Measurements from ENCODE around the gene GPSM1.

The GPSM1 gene

DNA sequence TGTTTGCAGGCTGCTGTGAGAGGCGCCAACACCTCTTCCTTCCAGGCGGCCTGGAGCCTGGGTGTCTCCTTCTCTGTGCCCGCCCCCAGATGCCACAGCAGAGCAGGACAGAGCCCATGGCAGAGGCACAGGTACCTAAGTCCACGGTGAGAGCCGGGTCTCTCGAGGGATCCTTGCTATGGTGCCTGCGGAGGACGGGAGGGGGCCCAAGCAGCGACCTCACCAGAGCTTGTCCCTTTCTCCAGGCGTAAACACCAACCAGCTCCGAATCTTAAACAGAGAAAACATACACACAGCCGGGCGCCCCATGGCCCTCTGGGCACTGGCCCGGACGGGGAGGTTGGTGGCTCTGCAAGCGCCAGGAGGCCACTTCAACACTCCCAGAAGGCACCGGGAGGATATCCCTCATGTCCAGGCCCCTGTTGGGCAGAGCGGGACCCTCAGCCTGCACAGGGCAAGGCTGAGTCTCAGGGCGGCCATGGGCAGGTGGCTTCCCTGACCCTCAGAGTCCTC, 35.3 kb upstream of the GPSM1 start:
- DNase-seq: no peak

GRCh38 chr9:136292591-136293448, 34.5 kb upstream of the GPSM1 start:
- DNase-seq: no peak

GRCh38 chr9:136293476-136294077, 33.8 kb upstream of the GPSM1 start:
- no peak for DNase-seq

DNA sequence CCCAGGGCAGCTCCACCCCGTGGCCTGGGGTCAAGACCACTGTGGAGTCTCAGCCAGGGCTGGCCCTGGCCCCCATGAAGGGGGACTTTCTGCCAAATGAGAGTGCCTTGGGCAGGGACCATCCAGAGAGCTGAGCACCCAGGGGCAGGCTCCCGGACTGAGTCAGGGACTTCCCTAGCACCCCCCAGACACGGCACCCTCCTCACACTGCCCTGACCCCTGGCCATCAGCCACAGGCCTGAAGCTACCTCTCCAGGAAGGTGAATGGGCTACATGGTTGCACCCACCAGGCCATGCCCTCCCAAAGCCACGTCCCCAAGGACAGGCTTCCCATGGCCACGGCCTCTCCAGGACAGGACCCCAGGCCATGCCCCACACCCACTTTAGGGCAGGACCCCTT, 32.9 kb upstream of the GPSM1 start:
- DNase-seq: no peak

GRCh38 chr9:136295055-136295454, 32.3 kb upstream of the GPSM1 start:
- no peak for DNase-seq

GRCh38 chr9:136295542-136296433, 31.6 kb upstream of the GPSM1 start:
- no peak for DNase-seq

DNA sequence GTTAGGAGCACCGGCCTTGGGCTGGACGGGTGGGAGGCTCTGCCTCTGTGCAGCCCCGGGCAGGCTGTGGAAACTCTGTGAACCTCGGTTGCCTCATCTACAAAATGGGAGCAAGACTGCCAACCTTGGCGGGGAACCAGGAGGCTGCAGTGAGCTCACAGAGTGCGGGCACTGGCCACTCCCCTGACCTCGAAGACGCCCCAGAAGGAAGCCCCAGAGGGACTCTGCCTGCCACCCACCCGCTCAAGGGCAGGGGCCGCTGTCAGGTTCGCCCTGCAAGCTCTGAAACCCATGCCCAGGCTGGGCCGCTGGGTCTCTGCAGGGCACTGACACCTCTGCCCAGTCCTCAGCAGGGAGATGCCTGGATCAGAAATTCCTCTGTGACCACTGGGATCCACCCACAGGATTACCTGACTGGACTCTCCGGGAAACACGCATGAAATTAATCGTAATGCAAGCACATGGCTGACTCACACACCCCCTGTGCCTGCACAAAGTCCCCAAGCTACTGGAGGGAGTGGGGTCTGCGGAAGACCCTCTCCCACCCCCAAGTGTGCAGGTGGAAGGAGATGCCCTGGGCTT, 30.8 kb upstream of the GPSM1 start:
- DNase-seq: no peak

DNA sequence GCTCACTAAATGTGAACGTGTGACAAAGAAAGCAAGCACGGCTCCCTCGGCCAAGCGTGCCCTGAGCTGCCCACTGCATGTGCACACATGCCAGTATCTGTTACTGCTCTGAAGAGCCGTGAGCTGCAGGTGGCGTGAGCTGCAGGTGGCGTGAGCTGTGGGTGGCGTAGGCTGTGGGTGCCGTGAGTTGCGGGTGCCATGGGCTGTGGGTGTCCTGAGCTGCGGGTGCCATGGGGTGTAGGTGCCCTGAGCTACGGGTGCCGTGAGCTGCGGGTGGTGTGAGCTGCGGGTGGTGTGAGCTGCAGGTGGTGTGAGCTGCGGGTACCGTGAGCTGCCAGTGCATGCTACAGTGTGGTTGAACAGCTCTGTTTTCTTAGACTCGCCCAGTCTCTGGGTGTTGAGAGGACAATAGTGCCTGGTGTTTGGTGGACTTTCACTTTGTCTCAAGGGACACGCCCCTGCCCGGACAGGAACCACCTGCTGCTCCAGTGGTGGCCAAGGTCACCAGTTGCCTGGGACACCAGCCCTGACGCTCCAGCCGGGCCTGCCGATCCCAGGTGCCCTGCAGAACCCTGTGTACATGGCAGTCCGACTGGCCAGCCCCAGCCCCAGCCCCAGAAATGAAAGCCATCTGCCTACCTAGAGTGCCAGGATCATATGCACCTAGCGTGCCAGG, 30.2 kb upstream of the GPSM1 start:
- no peak for DNase-seq

GRCh38 chr9:136297766-136298735, 29.3 kb upstream of the GPSM1 start:
- DNase-seq: no peak

DNA sequence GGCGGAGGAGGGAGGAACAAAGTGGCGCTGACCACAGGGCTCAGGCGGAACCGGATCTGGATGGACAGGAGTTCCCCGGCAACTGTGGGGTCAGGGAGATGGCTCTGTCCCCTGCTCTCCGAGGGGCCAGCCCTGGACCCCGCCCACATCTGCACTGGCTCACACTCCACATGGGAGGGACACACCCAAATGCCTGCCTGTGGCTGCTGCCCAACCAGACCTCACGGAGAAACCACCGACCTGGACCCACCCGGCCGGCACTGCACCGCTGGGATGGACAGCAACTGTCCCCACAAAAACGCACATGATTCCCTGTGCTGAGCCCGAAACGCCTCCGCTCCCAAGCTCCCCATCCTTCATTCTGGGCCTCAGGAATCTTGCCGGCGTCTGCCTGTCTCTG, 28.2 kb upstream of the GPSM1 start:
- DNase-seq: no peak

- no peak for DNase-seq
Observed at GRCh38 chr9:136299541-136299940, 27.8 kb upstream of the GPSM1 start.

DNA sequence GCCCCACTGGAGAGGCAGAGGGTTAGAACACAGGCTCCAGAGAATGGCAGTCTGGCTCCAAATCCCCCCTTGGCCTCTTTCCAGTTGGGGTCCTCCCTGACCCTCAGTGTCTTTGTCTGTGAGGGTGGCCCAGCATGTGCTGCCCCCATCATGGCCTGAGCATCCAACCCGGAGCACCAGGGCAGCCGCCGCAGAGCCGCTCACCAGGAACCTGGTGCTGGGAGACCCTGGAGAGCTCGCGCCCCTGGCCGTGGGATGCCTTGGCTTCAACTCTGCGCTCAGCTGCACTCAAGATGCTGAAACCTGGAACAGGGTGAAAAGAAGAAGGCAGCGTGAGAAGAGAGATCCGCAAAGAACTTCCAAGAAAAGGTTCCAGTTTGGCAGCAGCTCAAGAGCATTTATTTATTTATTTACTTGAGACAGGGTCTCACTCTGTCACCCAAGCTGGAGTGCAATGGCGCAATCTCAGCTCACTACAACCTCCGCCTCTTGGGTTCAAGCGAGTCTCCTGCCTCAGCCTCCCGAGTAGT, 27.3 kb upstream of the GPSM1 start:
- no peak for DNase-seq

- no peak for DNase-seq
Observed at GRCh38 chr9:136300866-136301265, 26.5 kb upstream of the GPSM1 start.

GRCh38 chr9:136302527-136302926, 24.8 kb upstream of the GPSM1 start:
- no peak for DNase-seq

DNA sequence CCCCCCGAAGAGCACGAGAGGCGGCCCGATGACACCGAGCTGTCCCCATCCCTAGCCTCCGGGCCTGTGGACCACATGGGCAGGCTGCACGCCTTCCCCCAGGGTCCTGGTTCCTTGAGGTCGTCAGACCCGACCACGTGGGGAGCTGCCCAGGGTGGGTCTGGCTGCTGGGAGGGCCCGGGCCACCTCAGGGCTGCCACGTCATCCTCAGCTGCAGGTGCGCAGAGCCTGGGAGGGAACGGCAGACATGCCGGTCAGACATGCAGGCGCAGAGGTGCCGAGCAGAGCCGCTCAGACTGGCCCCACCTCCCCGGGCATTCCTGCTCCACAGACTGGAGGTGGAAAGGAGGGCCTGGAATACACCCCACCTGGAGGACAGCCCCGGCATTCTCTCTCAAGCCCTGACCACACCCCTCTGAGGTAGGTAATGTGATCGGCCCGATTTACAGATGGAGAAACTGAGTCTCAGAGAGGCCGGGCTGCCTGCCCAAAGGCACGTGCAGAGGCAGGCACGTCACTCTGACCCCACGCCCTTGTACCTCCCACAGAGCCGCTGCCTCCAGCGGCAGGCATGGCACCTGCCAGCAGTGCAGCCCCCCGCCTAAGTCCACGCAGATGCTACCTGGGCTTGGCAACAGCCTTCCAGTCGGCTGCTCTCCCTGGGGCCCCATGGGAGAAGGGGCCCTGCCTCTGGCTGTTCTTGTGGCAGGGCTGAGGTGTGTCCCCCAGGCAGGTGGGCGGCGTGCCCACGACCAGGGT, 24.1 kb upstream of the GPSM1 start:
- no peak for DNase-seq

DNA sequence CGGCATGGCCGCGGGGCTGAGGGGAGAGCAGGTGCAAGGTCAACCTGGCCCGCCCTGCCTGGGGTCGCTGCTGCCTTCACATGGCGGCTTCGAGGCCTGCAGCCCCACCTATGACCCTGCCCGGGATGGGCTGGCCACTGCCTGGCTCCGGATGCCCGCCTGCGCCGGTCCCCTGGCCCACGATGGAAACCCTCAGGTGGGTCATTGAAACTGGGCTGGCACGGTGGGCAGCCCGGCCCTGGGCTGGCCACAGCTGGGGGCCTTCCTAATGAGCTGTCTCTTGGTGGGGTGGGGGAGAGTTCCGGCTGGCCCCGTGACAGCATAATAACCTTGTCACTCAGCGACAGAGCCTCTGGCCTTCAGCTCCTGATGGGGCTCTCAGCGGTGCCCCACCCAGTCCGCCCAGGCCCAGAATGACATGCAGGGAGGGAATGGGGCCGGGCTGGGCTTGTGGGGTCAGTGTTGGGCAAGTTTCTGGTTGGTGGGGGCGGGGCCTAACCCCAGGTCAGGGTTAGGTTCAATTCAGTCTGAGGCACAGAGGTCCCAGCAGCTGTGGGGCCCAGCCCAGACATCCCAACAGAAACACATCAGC, 23.4 kb upstream of the GPSM1 start, which contains the start of gene CCDC187:
CCDC187 (minus strand) TSS at position 270 of the 592 bp plus-strand sequence; CDS start at position 6, 264 bp downstream.
- no peak for DNase-seq

DNA sequence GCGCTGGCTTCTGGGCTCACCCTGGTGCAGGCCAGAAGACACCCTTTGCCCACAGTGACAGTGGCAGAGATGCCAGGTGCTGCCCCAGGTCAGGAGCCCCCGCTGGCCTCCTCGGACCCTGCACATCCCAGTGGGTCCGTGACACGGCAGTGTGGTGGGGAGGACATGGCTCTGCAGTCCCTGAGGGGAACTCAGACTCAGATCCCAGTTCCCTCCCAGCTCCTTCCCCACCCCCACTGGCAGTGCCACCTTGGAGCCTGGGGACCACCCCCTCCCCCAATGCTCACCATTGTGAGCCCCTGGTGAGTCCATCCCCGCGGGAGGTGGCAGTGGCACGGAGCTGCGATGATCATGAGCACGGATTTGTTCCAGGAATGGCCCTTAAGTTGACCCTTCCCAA, 22.9 kb upstream of the GPSM1 start:
- no peak for DNase-seq

DNA sequence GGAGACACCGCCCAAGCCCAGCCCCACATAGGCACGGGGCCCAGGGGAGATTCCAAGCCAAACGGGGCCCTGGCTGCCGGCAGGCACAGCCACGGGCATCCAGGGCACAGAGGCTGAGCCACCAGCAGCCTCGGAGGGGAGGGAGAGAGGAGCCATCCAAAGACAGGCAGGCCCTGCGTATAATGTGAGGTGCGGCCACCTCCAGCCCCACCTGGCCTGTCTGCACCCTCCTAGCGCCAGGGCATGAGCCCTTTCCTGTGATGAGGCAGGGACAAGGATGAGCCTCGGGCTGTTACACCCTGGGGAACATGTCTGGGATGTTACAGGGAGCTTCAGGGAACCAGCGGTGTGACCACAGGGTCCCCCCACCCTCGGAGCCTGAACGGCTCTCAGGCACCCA, 22.4 kb upstream of the GPSM1 start:
- no peak for DNase-seq

DNA sequence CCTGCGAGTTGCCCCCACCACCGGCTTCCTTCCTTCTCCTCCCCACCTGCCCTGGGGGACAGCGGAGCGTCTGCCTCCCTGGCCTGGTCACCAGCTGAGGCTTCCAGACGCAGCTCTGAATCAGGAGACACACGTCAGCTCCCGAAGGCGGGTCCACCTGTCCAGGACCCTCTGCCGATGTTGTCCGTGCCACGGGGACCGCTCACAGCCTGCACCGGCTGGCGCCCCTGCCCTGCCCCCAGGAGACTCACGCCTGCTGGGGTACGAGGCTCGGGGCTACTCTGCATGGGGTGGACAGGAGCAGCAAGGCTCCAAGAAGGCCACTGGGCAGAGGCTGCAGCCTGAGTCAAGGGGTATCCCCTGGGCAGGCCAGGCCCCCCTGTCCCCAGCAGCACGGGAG, 21.5 kb upstream of the GPSM1 start:
- DNase-seq: no peak
